Measurements from ENCODE around the gene KCTD3.

The KCTD3 gene

DNA sequence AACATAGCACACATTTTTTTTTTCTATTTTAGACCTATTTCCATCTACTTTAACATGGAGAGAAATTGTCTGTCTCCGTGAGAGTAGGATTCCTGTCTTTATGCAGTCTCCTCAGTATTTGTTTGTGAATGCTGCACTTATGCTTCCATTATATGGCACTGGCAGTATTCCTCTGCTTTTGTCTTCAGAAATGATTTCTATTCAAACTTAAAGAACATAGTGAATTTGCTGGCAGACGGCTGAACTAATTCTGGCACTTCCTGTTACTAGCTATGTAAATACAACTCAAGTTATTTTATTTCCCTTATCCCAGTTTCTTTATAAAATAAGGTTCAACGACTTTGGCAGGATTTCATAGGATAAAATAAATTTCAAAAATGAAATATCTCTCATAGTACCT lies 45.3 kb downstream of the KCTD3 start:
- Histone ChIP-seq H3K9me2 (replicated peaks; ENCODE audit: low read depth, low read length) (no peaks in the 10 kb centered on the region), H3K9ac (ENCODE audit: low read depth, low read length, poor library complexity, severe bottlenecking) (no peak overlapping the region), H3K4me2 (ENCODE audit: low read depth, low read length, poor library complexity, severe bottlenecking) (no peak overlapping the region), H3K4me1 (ENCODE audit: insufficient read depth, low read length, poor library complexity, severe bottlenecking) (no peaks in the 10 kb centered on the region), H2AFZ (ENCODE audit: low read length) (no peak overlapping the region), H3K36me3 (ENCODE audit: insufficient read depth, low read length) (peaks cover 39% of the 10 kb centered on the region; the same call in 1 of the 2 replicates), H3F3A (ENCODE audit: low read depth) (no peaks in the 10 kb centered on the region), H4K20me1 (ENCODE audit: insufficient read depth, low read length, poor library complexity, severe bottlenecking) (no peaks in the 10 kb centered on the region), H3K79me2 (ENCODE audit: insufficient read depth, low read length) (no peaks in the 10 kb centered on the region), H3K27me3 (ENCODE audit: insufficient read depth, low read length, poor library complexity, severe bottlenecking) (no peaks in the 10 kb centered on the region), H3K9me3 (ENCODE audit: insufficient read depth, low read depth, low read length) (no peaks in the 10 kb centered on the region), H3K4me3 (ENCODE audit: low read length, poor library complexity, severe bottlenecking) (no peak overlapping the region)
- TF ChIP-seq EZH2phosphoT487 (IDR thresholded peaks at IDR 0.05; ENCODE audit: borderline replicate concordance) = no peak
- TF ChIP-seq, protein P1, sequence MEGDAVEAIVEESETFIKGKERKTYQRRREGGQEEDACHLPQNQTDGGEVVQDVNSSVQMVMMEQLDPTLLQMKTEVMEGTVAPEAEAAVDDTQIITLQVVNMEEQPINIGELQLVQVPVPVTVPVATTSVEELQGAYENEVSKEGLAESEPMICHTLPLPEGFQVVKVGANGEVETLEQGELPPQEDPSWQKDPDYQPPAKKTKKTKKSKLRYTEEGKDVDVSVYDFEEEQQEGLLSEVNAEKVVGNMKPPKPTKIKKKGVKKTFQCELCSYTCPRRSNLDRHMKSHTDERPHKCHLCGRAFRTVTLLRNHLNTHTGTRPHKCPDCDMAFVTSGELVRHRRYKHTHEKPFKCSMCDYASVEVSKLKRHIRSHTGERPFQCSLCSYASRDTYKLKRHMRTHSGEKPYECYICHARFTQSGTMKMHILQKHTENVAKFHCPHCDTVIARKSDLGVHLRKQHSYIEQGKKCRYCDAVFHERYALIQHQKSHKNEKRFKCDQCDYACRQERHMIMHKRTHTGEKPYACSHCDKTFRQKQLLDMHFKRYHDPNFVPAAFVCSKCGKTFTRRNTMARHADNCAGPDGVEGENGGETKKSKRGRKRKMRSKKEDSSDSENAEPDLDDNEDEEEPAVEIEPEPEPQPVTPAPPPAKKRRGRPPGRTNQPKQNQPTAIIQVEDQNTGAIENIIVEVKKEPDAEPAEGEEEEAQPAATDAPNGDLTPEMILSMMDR (conservative IDR thresholded peaks at IDR 0.05; ENCODE audit: low read length) = no peak

GRCh38 chr1:215617979-215618378 lies 50.9 kb downstream of the KCTD3 start:
- H3K36me3 ChIP-seq (ENCODE audit: insufficient read depth, low read length) = peaks cover 40% of the 10 kb centered on the region; the same call in 1 of the 2 replicates
- H3K4me2 ChIP-seq (ENCODE audit: low read depth, low read length, poor library complexity, severe bottlenecking) = no peak overlapping the region

DNA sequence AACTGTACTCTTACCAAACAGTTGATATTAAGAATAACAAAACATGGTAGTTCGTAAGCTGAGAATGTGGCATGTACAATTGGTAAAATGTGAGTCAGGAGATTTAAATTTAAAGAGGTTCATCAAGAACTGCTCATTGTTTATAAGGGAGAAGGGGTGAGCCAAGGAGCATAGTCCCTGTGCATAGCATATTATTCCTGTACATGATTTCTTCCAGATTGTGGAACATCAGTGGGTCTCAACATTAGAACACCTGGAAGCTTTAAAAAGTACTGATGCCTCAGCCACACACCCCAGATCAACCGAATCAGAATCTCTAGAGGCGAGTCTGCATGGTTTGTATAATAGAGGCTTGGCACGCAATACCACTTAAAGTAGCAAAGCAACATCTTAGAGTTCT lies 56.1 kb downstream of the KCTD3 start:
- no peaks in the 10 kb centered on the region for H3F3A ChIP-seq (ENCODE audit: low read depth)
- H3K9me2 ChIP-seq (replicated peaks; ENCODE audit: low read depth, low read length) = no peaks in the 10 kb centered on the region
- H3K4me2 ChIP-seq (ENCODE audit: low read depth, low read length, poor library complexity, severe bottlenecking) = no peak overlapping the region
- no peaks in the 10 kb centered on the region for H3K9me3 ChIP-seq (ENCODE audit: insufficient read depth, low read depth, low read length)
- H3K4me1 ChIP-seq (ENCODE audit: insufficient read depth, low read length, poor library complexity, severe bottlenecking) = no peaks in the 10 kb centered on the region
- H4K20me1 ChIP-seq (ENCODE audit: insufficient read depth, low read length, poor library complexity, severe bottlenecking) = no peaks in the 10 kb centered on the region
- no peaks in the 10 kb centered on the region for H3K79me2 ChIP-seq (ENCODE audit: insufficient read depth, low read length)
- no peak overlapping the region for H3K4me3 ChIP-seq (ENCODE audit: low read length, poor library complexity, severe bottlenecking)
- H3K27me3 ChIP-seq (ENCODE audit: insufficient read depth, low read length, poor library complexity, severe bottlenecking) = no peaks in the 10 kb centered on the region
- no peak overlapping the region for H2AFZ ChIP-seq (ENCODE audit: low read length)
- TF ChIP-seq EZH2phosphoT487 (IDR thresholded peaks at IDR 0.05; ENCODE audit: borderline replicate concordance) = no peak
- TF ChIP-seq, protein P1 (conservative IDR thresholded peaks at IDR 0.05; ENCODE audit: low read length) = no peak
- H3K36me3 ChIP-seq (ENCODE audit: insufficient read depth, low read length) = peaks cover 27% of the 10 kb centered on the region; the same call in 1 of the 2 replicates
- no peak overlapping the region for H3K9ac ChIP-seq (ENCODE audit: low read depth, low read length, poor library complexity, severe bottlenecking)

More at GRCh38 chr1:215617979-215618378, 50.9 kb downstream of the KCTD3 start:
- Histone ChIP-seq H3F3A (ENCODE audit: low read depth) (no peaks in the 10 kb centered on the region), H3K4me3 (ENCODE audit: low read length, poor library complexity, severe bottlenecking) (no peak overlapping the region), H3K9ac (ENCODE audit: low read depth, low read length, poor library complexity, severe bottlenecking) (no peak overlapping the region), H3K9me2 (replicated peaks; ENCODE audit: low read depth, low read length) (no peaks in the 10 kb centered on the region), H4K20me1 (ENCODE audit: insufficient read depth, low read length, poor library complexity, severe bottlenecking) (no peaks in the 10 kb centered on the region), H3K4me1 (ENCODE audit: insufficient read depth, low read length, poor library complexity, severe bottlenecking) (no peaks in the 10 kb centered on the region), H3K9me3 (ENCODE audit: insufficient read depth, low read depth, low read length) (no peaks in the 10 kb centered on the region), H2AFZ (ENCODE audit: low read length) (no peak overlapping the region), H3K27me3 (ENCODE audit: insufficient read depth, low read length, poor library complexity, severe bottlenecking) (no peaks in the 10 kb centered on the region), H3K79me2 (ENCODE audit: insufficient read depth, low read length) (no peaks in the 10 kb centered on the region)
- TF ChIP-seq, protein P1 (conservative IDR thresholded peaks at IDR 0.05; ENCODE audit: low read length) = no peak
- TF ChIP-seq EZH2phosphoT487 (IDR thresholded peaks at IDR 0.05; ENCODE audit: borderline replicate concordance) = no peak

Measured in Loucy (cell line).